GM21526 (cell line): Measurements from ENCODE around the gene SUDS3.

Source experiments
- ATAC-seq: cut with Tn5 transposase; IDR thresholded peaks from one replicate; pipeline ENCODE4 v1.9.1; 2021; ENCODE audit warnings: moderate library complexity; ENCODE audit not compliant: unreplicated experiment, low FRiP score

Gene SUDS3

DNA sequence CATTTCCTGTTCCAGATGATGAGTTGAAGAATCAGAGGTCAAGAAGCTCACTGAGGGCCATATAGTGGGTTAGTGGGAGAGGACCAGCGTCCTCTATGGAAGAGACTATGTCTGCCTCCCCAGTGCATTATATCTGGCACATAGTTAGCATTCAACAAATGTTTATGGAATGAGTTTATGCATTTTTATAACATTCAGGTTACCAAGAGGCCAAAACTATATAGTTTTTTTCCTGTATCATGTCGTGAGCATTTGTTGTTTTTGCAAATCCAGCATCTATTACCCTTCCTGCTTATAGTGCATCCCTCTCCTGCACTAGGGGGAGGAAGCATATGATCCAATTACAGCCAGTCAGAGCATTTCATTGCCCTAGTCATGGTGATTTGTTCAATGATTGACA lies 60.6 kb downstream of the SUDS3 start:
- no peak for ATAC-seq

DNA sequence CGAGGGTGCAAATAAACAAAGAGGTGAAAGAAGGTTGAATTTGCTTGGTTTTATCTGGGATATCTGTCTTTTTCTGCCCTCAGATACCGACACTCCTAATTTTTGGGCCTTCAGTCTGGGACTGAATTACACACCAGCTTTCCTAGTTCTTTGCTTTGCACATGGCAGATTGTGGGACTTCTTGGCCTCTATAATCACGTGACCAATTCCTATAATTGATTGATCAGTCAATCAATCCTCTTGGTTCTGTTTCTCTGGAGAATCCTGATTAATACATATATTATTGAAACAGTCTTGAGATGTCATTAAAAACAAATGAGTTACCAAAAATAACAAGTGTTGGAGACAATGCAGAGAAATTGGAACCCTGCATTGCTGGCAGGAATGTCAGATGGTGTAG lies 62.7 kb downstream of the SUDS3 start:
- no peak for ATAC-seq

DNA sequence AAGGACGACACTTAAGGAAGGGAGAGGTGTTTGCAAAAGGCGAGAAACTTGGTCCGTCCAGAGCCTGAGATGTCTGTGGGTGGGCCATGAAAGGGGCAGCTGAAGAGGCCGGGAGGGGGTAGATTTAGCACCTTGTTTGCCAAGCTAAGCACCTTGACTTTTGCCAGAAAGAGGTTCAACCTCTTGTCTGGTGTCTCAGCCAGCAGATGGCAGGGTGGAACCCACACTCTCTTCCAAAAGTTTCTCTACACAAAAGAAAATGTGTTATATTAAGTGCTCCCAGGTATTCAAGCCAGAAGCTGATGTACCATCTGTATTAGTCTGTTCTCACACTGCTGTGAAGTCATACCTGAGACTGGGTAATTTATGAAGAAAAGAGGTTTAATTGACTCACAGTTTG lies 69.9 kb downstream of the SUDS3 start:
- ATAC-seq: no peak

DNA sequence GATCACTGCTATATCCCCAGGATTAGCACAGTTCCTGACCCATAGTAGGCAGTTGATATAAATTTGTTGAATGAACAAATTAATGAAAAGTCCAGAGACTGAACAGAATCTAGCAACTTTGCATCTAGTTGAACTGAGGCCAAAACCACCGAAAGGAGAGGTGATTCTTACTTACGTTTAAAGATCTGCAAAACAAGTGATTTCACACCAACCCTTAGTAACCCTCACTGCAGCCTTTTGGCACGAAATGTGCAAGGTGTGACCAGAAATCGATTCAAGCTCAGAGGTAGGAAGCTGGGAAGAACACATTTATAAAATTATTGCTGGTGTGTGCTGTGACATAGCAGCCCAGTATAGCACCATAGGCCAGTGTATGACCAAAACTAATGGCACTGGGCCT lies 70.8 kb downstream of the SUDS3 start:
- no peak for ATAC-seq

DNA sequence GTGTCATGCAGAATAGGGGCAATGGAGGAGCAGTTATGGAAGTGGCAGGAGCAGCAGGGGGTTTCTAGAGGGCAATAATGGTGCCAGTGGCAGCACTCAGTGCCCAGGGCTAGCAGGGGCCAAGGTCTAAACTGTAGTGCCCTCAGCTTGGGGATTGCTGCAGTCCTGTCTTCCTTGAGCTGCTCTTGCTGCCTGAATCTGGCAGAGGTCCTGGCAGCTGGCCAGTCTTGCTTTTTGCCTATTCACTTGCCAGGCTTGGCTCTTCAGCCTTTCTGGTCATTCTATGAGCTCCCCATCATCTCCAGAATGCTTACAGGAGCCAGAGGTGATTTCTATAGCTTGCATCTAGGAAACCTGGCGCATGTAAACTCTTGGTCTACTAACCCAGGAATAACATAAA lies 72.0 kb downstream of the SUDS3 start:
- no peak for ATAC-seq

DNA sequence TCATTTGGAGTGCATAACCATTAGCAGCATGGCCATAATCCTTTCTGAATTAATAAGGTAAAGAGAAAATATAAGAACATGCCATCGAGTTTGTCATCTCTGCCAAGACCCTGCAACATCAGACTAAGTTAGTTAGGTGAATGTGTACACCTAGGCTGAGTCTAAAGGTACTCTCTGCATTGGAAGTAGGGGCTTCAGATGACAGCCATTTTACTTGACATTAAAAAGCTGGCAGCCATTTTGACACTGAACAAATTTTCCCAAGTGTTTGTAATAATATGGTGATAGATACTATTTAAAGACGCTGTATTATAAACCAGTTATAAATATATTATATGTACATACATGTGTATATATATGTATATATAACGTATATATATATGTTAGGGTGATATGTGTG lies 79.0 kb downstream of the SUDS3 start:
- ATAC-seq: no peak

DNA sequence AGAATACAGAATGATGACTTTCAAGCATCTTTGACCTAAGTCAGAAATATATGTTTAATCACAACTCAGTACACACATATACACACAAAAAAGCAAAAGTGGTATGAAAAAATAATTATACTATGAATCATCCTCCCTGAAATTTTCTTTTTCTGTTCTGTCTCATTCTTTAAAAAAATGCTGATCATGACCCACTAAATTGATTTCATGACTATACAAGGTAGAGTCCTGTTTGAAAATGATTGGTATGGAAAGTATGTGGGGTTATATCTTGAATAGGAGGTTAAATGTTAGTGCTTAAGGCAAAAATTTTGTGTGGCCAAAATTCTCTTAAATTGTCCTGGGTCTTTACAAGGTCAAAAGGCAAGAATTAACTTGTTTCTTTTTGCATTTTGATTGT lies 80.4 kb downstream of the SUDS3 start:
- ATAC-seq: no peak

DNA sequence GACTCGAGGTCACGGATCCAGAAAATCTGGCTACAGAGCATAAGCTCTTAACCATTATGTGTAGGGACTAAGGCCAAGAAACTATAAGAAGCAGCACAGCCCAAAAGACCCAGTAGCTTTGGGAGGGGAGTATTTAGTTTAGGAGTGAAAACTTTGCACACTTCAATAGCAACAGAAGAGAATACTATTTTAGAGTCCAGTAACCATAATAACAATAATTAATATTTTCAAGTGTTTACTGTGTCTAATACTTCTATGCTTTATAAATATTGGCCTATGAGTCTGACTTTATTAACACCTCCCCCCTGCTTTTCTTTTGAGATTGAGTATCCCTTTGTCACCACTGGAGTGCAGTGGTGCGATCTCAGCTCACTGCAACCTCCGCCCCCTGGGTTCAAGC lies 82.8 kb downstream of the SUDS3 start:
- ATAC-seq: no peak

DNA sequence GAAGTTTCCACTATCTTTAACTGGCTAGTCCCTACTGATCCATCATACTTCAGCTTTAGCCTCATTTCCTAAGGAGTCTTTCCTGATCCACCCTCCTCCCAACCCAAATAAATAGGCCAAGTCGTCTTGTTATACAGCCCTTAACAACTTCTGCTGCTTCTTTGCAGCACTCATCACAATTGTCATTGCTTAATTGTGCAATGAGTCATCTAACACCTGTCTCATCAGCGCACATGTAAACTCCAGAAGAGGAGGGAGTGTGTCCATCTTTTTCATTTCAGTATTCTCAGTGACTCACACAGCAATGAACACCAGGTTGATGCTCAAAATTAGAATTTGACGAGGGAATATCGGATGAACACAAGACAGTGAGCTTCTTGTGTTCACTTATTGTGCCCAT lies 87.3 kb downstream of the SUDS3 start:
- ATAC-seq: no peak

DNA sequence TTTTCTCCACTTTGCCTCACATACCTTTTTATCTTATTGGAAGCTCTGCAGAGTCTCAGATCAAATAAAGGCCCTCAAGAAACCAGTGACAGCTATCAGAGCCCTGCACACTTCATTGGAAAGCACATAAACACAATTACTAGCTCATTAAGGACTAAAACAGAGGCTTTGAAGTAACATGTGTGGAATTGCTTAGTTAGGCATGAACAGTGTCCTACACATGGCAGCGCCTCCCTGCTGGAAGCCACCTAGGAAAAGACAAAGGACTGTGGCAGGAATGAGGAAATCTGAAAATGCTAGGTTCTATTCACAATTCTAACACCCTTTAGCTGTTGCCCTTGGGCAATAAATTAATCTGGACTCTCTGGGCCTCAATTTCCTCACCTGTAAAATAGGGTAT lies 89.4 kb downstream of the SUDS3 start:
- ATAC-seq: no peak
